Endothelial cell of umbilical vein (primary cell): Measurements from ENCODE around the gene M1AP. TPM values are rescaled to one million over a fixed set of nuclear protein-coding genes. Genes with fewer than 3 reads are reported as not detected.

Source experiments
- BruUV-seq: library from RNA; stranded (reverse); fragments of 400-500 nt; replicated peaks from 2 replicates; lab custom pipeline; 2021; lab: Mats Ljungman, UMichigan
- CTCF ChIA-PET: fragments of 300-600, 350-600 bp; sonication (Branson Sonifier 250); formaldehyde crosslinking; loops from one replicate; lab custom pipeline; 2021; ENCODE audit warnings: antibody characterized with exemption, inconsistent platforms; lab: Charles Lee
- POLR2A ChIA-PET: fragments of 300-600, 350-600 bp; sonication (Branson Sonifier 250); formaldehyde crosslinking; loops from one replicate; lab custom pipeline; 2021; ENCODE audit warnings: antibody characterized with exemption, inconsistent platforms; lab: Charles Lee
- DNase-seq: peaks from one replicate; pipeline ENCODE4 v3.0.0-alpha.2; 2011; ENCODE audit warnings: low read depth, low spot score
- FAIRE-seq: peaks from 2 replicates; lab custom pipeline; 2011; peaks lifted over from hg19 to GRCh38; lab: Jason Lieb, UNC
- H2AFZ ChIP-seq: 2 replicates; pipeline ENCODE4 v1.6.0; 2012; ENCODE audit warnings: low read depth, low read length, control low read depth, inconsistent platforms
- H3K27ac ChIP-seq: 2 replicates; pipeline ENCODE4 v1.5.1; 2011; ENCODE audit warnings: low read depth, mild to moderate bottlenecking, control low read depth, low read length, moderate library complexity; ENCODE audit not compliant: insufficient read depth
- H3K27me3 ChIP-seq, 2 experiments: 2 replicates each; pipeline versions ENCODE4 v1.6.0 to v1.6.1; 2011; ENCODE audit warnings: low read length in 2 of 2, mixed read lengths in 1 of 2; ENCODE audit not compliant: control insufficient read depth in 2 of 2, insufficient read depth in 2 of 2
- H3K36me3 ChIP-seq, 2 experiments: 2 replicates in 1 of 2; 3 replicates in 1 of 2; pipeline ENCODE4 v1.5.1; 2011; ENCODE audit warnings: low read length in 2 of 2, mild to moderate bottlenecking in 1 of 2, moderate library complexity in 1 of 2; ENCODE audit not compliant: control insufficient read depth in 2 of 2, insufficient read depth in 2 of 2; ENCODE audit errors: extremely low read depth in 1 of 2
- H3K4me1 ChIP-seq: 3 replicates; pipeline ENCODE4 v1.5.1; 2011; ENCODE audit warnings: mild to moderate bottlenecking, low read length; ENCODE audit not compliant: control insufficient read depth, insufficient read depth; ENCODE audit errors: extremely low read depth
- H3K4me2 ChIP-seq: 2 replicates; pipeline ENCODE4 v1.6.1; 2011; ENCODE audit warnings: low read length, control low read depth, mixed read lengths; ENCODE audit not compliant: insufficient read depth
- H3K4me3 ChIP-seq, 3 experiments: fragments of 200-600 bp in 1 of 3; sonication (generic), shearing (Covaris generic) in 1 of 3; replicated peaks in 1 of 3; 2 replicates each; pipeline ENCODE4 v1.5.1; 2011 to 2016; ENCODE audit warnings: control low read depth in 3 of 3, low read length in 3 of 3, mild to moderate bottlenecking in 2 of 3, inconsistent platforms in 1 of 3, low read depth in 1 of 3, moderate library complexity in 1 of 3; ENCODE audit not compliant: insufficient read depth in 1 of 3
- H3K79me2 ChIP-seq: 2 replicates; pipeline ENCODE4 v1.6.0; 2012; ENCODE audit warnings: low read length, inconsistent platforms; ENCODE audit not compliant: control insufficient read depth, insufficient read depth
- H3K9ac ChIP-seq: replicated peaks from 2 replicates; pipeline ENCODE3; 2011; ENCODE audit warnings: low read length, control low read depth; ENCODE audit not compliant: insufficient read depth; ENCODE audit errors: extremely low read depth
- H3K9me1 ChIP-seq: replicated peaks from 3 replicates; pipeline ENCODE4 v1.6.0; 2011; ENCODE audit warnings: mild to moderate bottlenecking, low read length; ENCODE audit not compliant: control insufficient read depth, insufficient read depth; ENCODE audit errors: extremely low read depth
- H3K9me3 ChIP-seq: replicated peaks from 2 replicates; pipeline ENCODE4 v1.5.1; 2012; ENCODE audit warnings: low read length, inconsistent platforms; ENCODE audit not compliant: control insufficient read depth, insufficient read depth
- H4K20me1 ChIP-seq: replicated peaks from 2 replicates; pipeline ENCODE3; 2011; ENCODE audit warnings: mild to moderate bottlenecking, low read length; ENCODE audit not compliant: control insufficient read depth, insufficient read depth; ENCODE audit errors: extremely low read depth
- EZH2 ChIP-seq: IDR thresholded peaks from 2 replicates; pipeline ENCODE4 v1.6.1; 2012; ENCODE audit warnings: borderline replicate concordance, low read depth, mild to moderate bottlenecking, moderate library complexity, low read length, inconsistent platforms; ENCODE audit not compliant: severe bottlenecking
- FOS ChIP-seq: IDR thresholded peaks from 2 replicates; pipeline ENCODE4 v1.6.1; 2011; ENCODE audit warnings: mild to moderate bottlenecking, low read length, moderate library complexity, borderline replicate concordance; ENCODE audit not compliant: insufficient read depth
- GATA2 ChIP-seq: IDR thresholded peaks from 2 replicates; pipeline ENCODE4 v1.7.0; 2011; ENCODE audit warnings: low read depth, mild to moderate bottlenecking, moderate library complexity, mixed read lengths, low read length; ENCODE audit not compliant: insufficient read length, insufficient read depth
- JUN ChIP-seq: IDR thresholded peaks from 2 replicates; pipeline ENCODE4 v1.6.1; 2011; ENCODE audit warnings: borderline replicate concordance, low read depth; ENCODE audit not compliant: insufficient read length, insufficient read depth
- MYC ChIP-seq: IDR thresholded peaks from one replicate; pipeline ENCODE4 v1.6.1; 2011; ENCODE audit warnings: mild to moderate bottlenecking, low read depth, low read length
- POLR2A ChIP-seq: IDR thresholded peaks from 2 replicates; pipeline ENCODE4 v1.6.1; 2012; ENCODE audit warnings: low read depth, mild to moderate bottlenecking, control low read depth, low read length
- POLR2AphosphoS5 ChIP-seq: IDR thresholded peaks from 2 replicates; pipeline ENCODE4 v1.6.1; 2012; ENCODE audit warnings: low read depth, mild to moderate bottlenecking, control low read depth, low read length, moderate library complexity; ENCODE audit not compliant: insufficient read depth
- dilution Hi-C: fragments of 300-500 bp; cut with MboI; formaldehyde crosslinking; loops from one replicate; pipeline ENCODE4 v1.15.0; 2019; ENCODE audit warnings: low sequenced_read_pairs; ENCODE audit not compliant: extremely low pct_ligation_motif_present
- intact Hi-C: fragments of 100-400 bp; cut with micrococcal nuclease; formaldehyde crosslinking; loops from one replicate; pipeline ENCODE4 v1.10.0; 2022
- polyA plus RNA-seq, 4 experiments: library from polyadenylated mRNA; depleted of rRNA in 3 of 4; stranded (reverse) in 3 of 4; unstranded in 1 of 4; fragments of >200 nt; gene quantifications; 2 replicates each; pipeline versions ENCODE4 v1.2.1 to v1.2.3, GENCODE V29; 2011 to 2012; ENCODE audit warnings: missing spikeins in 1 of 4
- total RNA-seq: library from RNA; stranded (reverse); gene quantifications from 2 replicates; pipeline ENCODE4 v1.2.3, GENCODE V29; 2021
- TF ChIP-seq, protein P1 (sequence below), 2 donors: IDR thresholded peaks; 1 replicate in 1 of 2; 2 replicates in 1 of 2; pipeline ENCODE4 v1.5.1; 2011; ENCODE audit warnings: low read length in 2 of 2, mild to moderate bottlenecking in 2 of 2, moderate library complexity in 2 of 2, control low read depth in 1 of 2, inconsistent platforms in 1 of 2, low read depth in 1 of 2; ENCODE audit not compliant: insufficient read depth in 1 of 2; ENCODE audit errors: extremely low read depth in 1 of 2
- TF ChIP-seq, protein P2 (sequence below): IDR thresholded peaks from 2 replicates; pipeline ENCODE4 v1.6.1; 2011; ENCODE audit not compliant: insufficient read depth, insufficient read length

M1AP gene
- total and polyA plus RNA-seq, 2 donors (not counting 3 experiments of a cell fraction or from before 2014, with no cell fraction given): 0.04 TPM; not detected in 1

DNA sequence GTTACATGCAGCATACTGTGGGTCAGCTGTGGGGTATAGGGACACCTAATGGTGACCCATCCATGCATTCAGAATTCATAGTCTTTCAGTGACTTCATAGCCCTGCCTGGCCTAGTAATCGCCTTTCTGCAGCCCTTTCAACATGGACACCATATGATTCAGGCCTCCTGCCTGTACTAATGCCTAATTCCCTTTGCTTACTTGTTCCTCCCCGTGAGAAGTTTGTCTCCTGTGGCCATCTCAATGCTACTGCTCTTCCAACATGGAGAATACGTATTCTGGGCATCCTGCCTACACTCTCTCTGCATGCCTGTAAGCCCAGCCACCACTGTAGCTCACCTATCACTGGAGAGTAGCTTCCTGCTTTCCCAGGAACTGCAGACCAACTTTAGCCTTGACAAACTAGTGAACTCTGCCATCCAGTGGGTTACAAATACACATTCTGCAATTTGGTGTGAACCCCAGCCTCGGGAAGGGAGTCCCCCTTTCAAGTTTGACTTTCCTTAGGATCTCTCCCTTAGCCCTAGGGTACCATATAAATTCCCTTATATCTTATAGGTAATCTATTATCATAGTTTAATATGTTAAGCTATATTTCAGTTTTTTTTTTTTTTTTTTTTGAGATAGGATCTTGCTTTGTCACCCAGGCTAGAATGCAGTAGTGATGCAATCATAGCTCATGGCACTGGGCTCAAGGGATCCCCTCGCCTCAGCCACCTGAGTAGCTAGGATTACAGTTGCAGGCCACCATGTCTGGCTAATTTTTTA, 22.3 kb downstream of the M1AP start:
- Histone ChIP-seq H2AFZ (no peak overlapping the region), H3K36me3 (no peaks in the 10 kb centered on the region), H3K27ac (no peak overlapping the region), H3K4me2 (no peak overlapping the region), H3K9me3 (no peaks in the 10 kb centered on the region), H3K79me2 (no peaks in the 10 kb centered on the region), H3K4me3 (no peak overlapping the region), H3K9me1 (no peaks in the 10 kb centered on the region), H4K20me1 (no peaks in the 10 kb centered on the region), H3K9ac (no peak overlapping the region), H3K27me3 (peaks cover 3 to 4% of the 10 kb centered on the region in 2 experiments), H3K4me1 (no peaks in the 10 kb centered on the region)
- ChIA-PET POLR2A (no interaction called here), CTCF (interaction anchor here (0.8 to 1.2 kb wide), 2 partner anchors 8 to 9 kb away, joined by 3 read pairs; no protein-coding TSS in a partner anchor)
- DNase-seq (no peak), FAIRE-seq (no peak)
- intact Hi-C loops: no loop called here
- TF ChIP-seq, protein P1, sequence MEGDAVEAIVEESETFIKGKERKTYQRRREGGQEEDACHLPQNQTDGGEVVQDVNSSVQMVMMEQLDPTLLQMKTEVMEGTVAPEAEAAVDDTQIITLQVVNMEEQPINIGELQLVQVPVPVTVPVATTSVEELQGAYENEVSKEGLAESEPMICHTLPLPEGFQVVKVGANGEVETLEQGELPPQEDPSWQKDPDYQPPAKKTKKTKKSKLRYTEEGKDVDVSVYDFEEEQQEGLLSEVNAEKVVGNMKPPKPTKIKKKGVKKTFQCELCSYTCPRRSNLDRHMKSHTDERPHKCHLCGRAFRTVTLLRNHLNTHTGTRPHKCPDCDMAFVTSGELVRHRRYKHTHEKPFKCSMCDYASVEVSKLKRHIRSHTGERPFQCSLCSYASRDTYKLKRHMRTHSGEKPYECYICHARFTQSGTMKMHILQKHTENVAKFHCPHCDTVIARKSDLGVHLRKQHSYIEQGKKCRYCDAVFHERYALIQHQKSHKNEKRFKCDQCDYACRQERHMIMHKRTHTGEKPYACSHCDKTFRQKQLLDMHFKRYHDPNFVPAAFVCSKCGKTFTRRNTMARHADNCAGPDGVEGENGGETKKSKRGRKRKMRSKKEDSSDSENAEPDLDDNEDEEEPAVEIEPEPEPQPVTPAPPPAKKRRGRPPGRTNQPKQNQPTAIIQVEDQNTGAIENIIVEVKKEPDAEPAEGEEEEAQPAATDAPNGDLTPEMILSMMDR (IDR thresholded peaks at IDR 0.05; ENCODE audit: extremely low read depth in 1 of 2, insufficient read depth in 1 of 2, low read depth in 1 of 2, low read length in 2 of 2): no peak
- TF ChIP-seq, protein P2, sequence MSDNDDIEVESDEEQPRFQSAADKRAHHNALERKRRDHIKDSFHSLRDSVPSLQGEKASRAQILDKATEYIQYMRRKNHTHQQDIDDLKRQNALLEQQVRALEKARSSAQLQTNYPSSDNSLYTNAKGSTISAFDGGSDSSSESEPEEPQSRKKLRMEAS: no peak
- TF ChIP-seq FOS: no peak
- no peak for TF ChIP-seq POLR2A
- no peak for TF ChIP-seq EZH2
- no peak for TF ChIP-seq JUN
- TF ChIP-seq MYC: no peak
- TF ChIP-seq GATA2: no peak
- no peak for TF ChIP-seq POLR2AphosphoS5
- dilution Hi-C loops: no loop called here
- no TSS peak for BruUV-seq
